Measurements from ENCODE around the gene FIGN.

The FIGN gene

GRCh38 chr2:163717515-163717914, 18.3 kb downstream of the FIGN start:
- TF ChIP-seq CTCF (IDR thresholded peaks at IDR 0.05; ENCODE audit: low read depth, low read length), result no peak
- no peak for DNase-seq (ENCODE audit: extremely low read depth, low read depth)

DNA sequence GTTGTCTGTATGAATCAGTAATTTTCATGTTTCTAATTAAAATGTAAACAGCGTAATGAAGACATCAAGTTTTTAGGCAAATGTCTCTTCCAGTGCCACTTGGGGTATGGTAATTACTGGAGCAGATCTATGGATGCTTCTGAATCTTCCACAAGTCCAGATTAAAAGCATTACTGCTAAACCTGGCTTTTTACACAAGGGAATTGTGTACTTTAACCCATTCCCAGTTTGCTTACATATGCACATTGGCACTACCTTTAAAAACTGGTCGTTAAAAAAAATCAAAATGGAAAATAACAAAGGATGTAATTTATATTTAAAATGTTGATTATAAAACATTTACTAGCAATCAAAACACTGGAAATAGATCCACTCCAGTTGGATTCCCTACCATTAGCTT, 19.7 kb downstream of the FIGN start:
- DNase-seq (ENCODE audit: extremely low read depth, low read depth), result no peak
- TF ChIP-seq CTCF (IDR thresholded peaks at IDR 0.05; ENCODE audit: low read depth, low read length), result no peak

GRCh38 chr2:163715668-163716067, 20.1 kb downstream of the FIGN start:
- DNase-seq (ENCODE audit: extremely low read depth, low read depth), result no peak
- TF ChIP-seq CTCF (IDR thresholded peaks at IDR 0.05; ENCODE audit: low read depth, low read length), result no peak

- no peak for DNase-seq (ENCODE audit: extremely low read depth, low read depth)
These were observed 20.6 kb downstream of the FIGN start for GRCh38 chr2:163715199-163715598.

GRCh38 chr2:163713534-163714311, 22.1 kb downstream of the FIGN start:
- no peak for DNase-seq (ENCODE audit: extremely low read depth, low read depth)
- TF ChIP-seq CTCF (IDR thresholded peaks at IDR 0.05; ENCODE audit: low read depth, low read length), result no peak

More at GRCh38 chr2:163715199-163715598, 20.6 kb downstream of the FIGN start:
- TF ChIP-seq CTCF (IDR thresholded peaks at IDR 0.05; ENCODE audit: low read depth, low read length), result no peak

GRCh38 chr2:163711699-163712098, 24.1 kb downstream of the FIGN start:
- TF ChIP-seq CTCF (IDR thresholded peaks at IDR 0.05; ENCODE audit: low read depth, low read length), result no peak
- DNase-seq (ENCODE audit: extremely low read depth, low read depth), result no peak

- no peak for TF ChIP-seq CTCF (IDR thresholded peaks at IDR 0.05; ENCODE audit: low read depth, low read length)
- DNase-seq (ENCODE audit: extremely low read depth, low read depth), result no peak
These were observed 24.6 kb downstream of the FIGN start for GRCh38 chr2:163711258-163711657.

All from AG09319 (cell line).